K562 (cell line): ENCODE data around the gene ABCC5. TPM values are rescaled to one million over a fixed set of nuclear protein-coding genes. Genes with fewer than 3 reads are reported as not detected.
A peak's percentile ranks its signal among the peaks of the same experiment; 100 is the strongest.

Experiments used
- CREM ChIP-seq: IDR thresholded peaks from 2 replicates; pipeline ENCODE4 v1.6.1; 2014; ENCODE audit warnings: antibody characterized with exemption, low read depth
- CTBP1 ChIP-seq: fragments of 450-650 bp; IDR thresholded peaks from 2 replicates; pipeline ENCODE4 v1.6.1; 2016; ENCODE audit warnings: borderline replicate concordance
- E2F4 ChIP-seq: sonication (generic); formaldehyde crosslinking; IDR thresholded peaks from 2 replicates; pipeline ENCODE4 v1.8.0; 2022; ENCODE audit warnings: mild to moderate bottlenecking, low read depth, missing genetic modification reagents
- ETS2 ChIP-seq: IDR thresholded peaks from 2 replicates; pipeline ENCODE4 v1.6.1; 2016; ENCODE audit warnings: borderline replicate concordance, missing genetic modification characterization, mild to moderate bottlenecking, moderate library complexity, missing compliant biosample characterization; ENCODE audit not compliant: poor library complexity, severe bottlenecking
- FIP1L1 ChIP-seq: fragments of 200-400 bp; formaldehyde crosslinking; IDR thresholded peaks from 2 replicates; pipeline ENCODE4 v1.6.1; 2018; ENCODE audit warnings: mild to moderate bottlenecking, low read depth, low read length; ENCODE audit not compliant: poor library complexity, severe bottlenecking
- FUS ChIP-seq: fragments of 200-400 bp; formaldehyde crosslinking; optimal IDR thresholded peaks from 2 replicates; pipeline ENCODE3; 2017; ENCODE audit warnings: low read depth, low read length
- HIVEP1 ChIP-seq: fragments of 250-450 bp; sonication (Bioruptor Pico); IDR thresholded peaks from 2 replicates; pipeline ENCODE4 v1.4.0; 2020; ENCODE audit warnings: mild to moderate bottlenecking
- L3MBTL2 ChIP-seq: fragments of 450-650 bp; IDR thresholded peaks from 2 replicates; pipeline ENCODE4 v1.6.1; 2016; ENCODE audit warnings: mild to moderate bottlenecking, moderate library complexity
- MED1 ChIP-seq: sonication (generic); formaldehyde crosslinking; IDR thresholded peaks from 2 replicates; pipeline ENCODE4 v1.8.1; 2023; ENCODE audit warnings: missing genetic modification reagents, borderline replicate concordance
- MLLT1 ChIP-seq, 2 experiments: fragments of 450-650 bp; IDR thresholded peaks; 2 replicates each; pipeline ENCODE4 v1.6.1; 2016
- PCBP1 ChIP-seq: fragments of 200-400 bp; formaldehyde crosslinking; IDR thresholded peaks from 2 replicates; pipeline ENCODE4 v1.6.1; 2018; ENCODE audit warnings: mild to moderate bottlenecking, low read depth, low read length; ENCODE audit not compliant: poor library complexity, severe bottlenecking
- RBM15 ChIP-seq: fragments of 200-400 bp; formaldehyde crosslinking; IDR thresholded peaks from 2 replicates; pipeline ENCODE4 v1.6.1; 2018; ENCODE audit warnings: mild to moderate bottlenecking, low read length, moderate library complexity; ENCODE audit not compliant: insufficient read depth
- RBM34 ChIP-seq: fragments of 200-400 bp; formaldehyde crosslinking; IDR thresholded peaks from 2 replicates; pipeline ENCODE4 v1.6.1; 2018; ENCODE audit warnings: low read length, borderline replicate concordance; ENCODE audit not compliant: insufficient read depth
- RERE ChIP-seq: sonication (generic); formaldehyde crosslinking; IDR thresholded peaks from 2 replicates; pipeline ENCODE4 v1.8.0; 2023; ENCODE audit warnings: missing genetic modification reagents, mild to moderate bottlenecking, borderline replicate concordance
- SIN3A ChIP-seq, 2 experiments: fragments of 150-350 bp in 1 of 2; IDR thresholded peaks; 2 replicates each; pipeline ENCODE4 v1.6.1; 2011 to 2016; ENCODE audit warnings: borderline replicate concordance in 2 of 2, low read depth in 2 of 2, low read length in 2 of 2, mild to moderate bottlenecking in 2 of 2, moderate library complexity in 2 of 2; ENCODE audit not compliant: control insufficient read depth in 1 of 2
- TRIM24 ChIP-seq, 2 experiments: fragments of 450-650 bp; IDR thresholded peaks; 2 replicates each; pipeline ENCODE4 v1.6.1; 2016
- ZNF175 ChIP-seq: fragments of 200-800 bp; sonication (Bioruptor generic); IDR thresholded peaks from 2 replicates; pipeline ENCODE4 v1.6.1; 2016; ENCODE audit warnings: low read depth, mild to moderate bottlenecking, missing genetic modification characterization, missing compliant biosample characterization
- ZNF586 ChIP-seq: fragments of 450-650 bp; formaldehyde crosslinking; conservative IDR thresholded peaks from 2 replicates; pipeline ENCODE4 v1.4.0; 2020; ENCODE audit warnings: mild to moderate bottlenecking, moderate library complexity
- polyA plus RNA-seq, 8 experiments: library from polyadenylated mRNA; depleted of rRNA in 4 of 8; stranded (reverse) in 5 of 8; unstranded in 3 of 8; fragments of >200 nt; fragmentation: Nextera tagmentation in 2 of 8; fragmentation: Illumina TruSeq in 1 of 8; extraction: Ambion mirVana in 2 of 8; extraction: Trizol in 1 of 8; gene quantifications; 2 replicates each; pipeline versions ENCODE4 v1.2.1 to v1.2.3, GENCODE V29; 2011 to 2014; ENCODE audit warnings: inconsistent platforms in 1 of 8, missing spikeins in 1 of 8
- total RNA-seq, 7 experiments: library from RNA; depleted of rRNA in 6 of 7; stranded (reverse); fragments of >200 nt in 6 of 7; fragmentation: Illumina TruSeq in 2 of 7; extraction: Trizol in 2 of 7; gene quantifications; 2 replicates each; pipeline versions ENCODE4 v1.2.1 to v1.2.3, GENCODE V29; 2011 to 2021; ENCODE audit warnings: low replicate concordance in 1 of 7

Gene ABCC5
- total and polyA plus RNA-seq, 9 of the 15 experiments (the other 6 are each of a cell fraction or from before 2014, with no cell fraction given) = 22.0 to 53.0 (median 41.9) TPM

GRCh38 chr3:184016811-184017671 is 643 bp downstream of the ABCC5 start (continued):
- TF ChIP-seq CTBP1 (peak; percentile 80), CREM (peak; percentile 28; the same call in 1 of the 2 replicates), RERE (CRISPR knock-in tag) (no peak), MLLT1 (IDR thresholded peaks at IDR 0.05) (0 out of 4 replicates have a peak, but pooled peaks of 1 of the 2 experiments have one; percentile 24), ZNF175 (CRISPR knock-in tag) (no peak), RBM15 (no peak), TRIM24 (IDR thresholded peaks at IDR 0.05) (0 out of 4 replicates have a peak, but pooled peaks of 1 of the 2 experiments have one; percentile 7), FIP1L1 (peak; percentile 93), PCBP1 (peak; percentile 47), ZNF586 (CRISPR knock-in tag) (no peak), FUS (peak; percentile 39), E2F4 (CRISPR knock-in tag) (no peak), SIN3A (IDR thresholded peaks at IDR 0.05; ENCODE audit: borderline replicate concordance in 2 of 2, control insufficient read depth in 1 of 2, low read depth in 2 of 2, low read length in 2 of 2) (peak; percentile 45 to 76; a peak in 1 of 4 replicates), RBM34 (no peak), MED1 (CRISPR knock-in tag) (no peak), HIVEP1 (CRISPR knock-in tag) (no peak), ETS2 (no peak), L3MBTL2 (peak; percentile 71)
